Activated T-cell treated with anti-CD3 and anti-CD28 coated beads, Interleukin-2, amount 50 U/mL, for 4 hours (primary cell): Measurements from ENCODE around the gene PNLDC1. TPM values are rescaled to one million over a fixed set of nuclear protein-coding genes. Genes with fewer than 3 reads are reported as not detected.

Experiments used
- ATAC-seq, 2 donors: fragments of 200-7000 bp; cut with Tn5 transposase; one replicate each; pipeline ENCODE4 v1.10.0; 2021
- DNase-seq: peaks from one replicate; pipeline ENCODE4 v3.0.0-alpha.2; 2020
- H3K27me3 Mint-ChIP-seq: one replicate; pipeline ENCODE4 v1.8.0; 2021; ENCODE audit warnings: low read depth, mixed read lengths
- H3K36me3 Mint-ChIP-seq: one replicate; pipeline ENCODE4 v1.8.0; 2022; ENCODE audit warnings: mixed read lengths; ENCODE audit not compliant: insufficient read depth
- H3K4me1 Mint-ChIP-seq: one replicate; pipeline ENCODE4 v1.8.0; 2021; ENCODE audit warnings: low read depth, mixed read lengths
- H3K4me3 Mint-ChIP-seq: one replicate; pipeline ENCODE4 v1.8.0; 2021; ENCODE audit warnings: mild to moderate bottlenecking, moderate library complexity, mixed read lengths
- H3K9me3 Mint-ChIP-seq: one replicate; pipeline ENCODE4 v1.8.0; 2021; ENCODE audit warnings: mixed read lengths
- total RNA-seq, 3 donors: library from RNA; stranded (reverse); gene quantifications; one replicate each; pipeline ENCODE4 v1.2.1, GENCODE V29; 2021

PNLDC1 gene
- total RNA-seq, 3 donors from 2014 or later: 0.14 to 2.0 (median 0.30) TPM

- no peak for DNase-seq
- H3K36me3 Mint-ChIP-seq: peaks cover 2% of the 10 kb centered on the region
- peaks cover 16% of the 10 kb centered on the region for H3K4me1 Mint-ChIP-seq
- ATAC-seq: no peak
- no peak overlapping the region for H3K4me3 Mint-ChIP-seq
- H3K9me3 Mint-ChIP-seq: peaks cover 3% of the 10 kb centered on the region
- H3K27me3 Mint-ChIP-seq: peaks cover 3% of the 10 kb centered on the region
Measured at GRCh38 chr6:159866286-159867247, 66.5 kb downstream of the PNLDC1 start.

Other genes with a start within 250 kb of the PNLDC1 start
- 100 to 1,000 TPM; 116 to 147 (median 133) TPM for gene SOD2, start 107.0 kb upstream of the PNLDC1 start, total RNA-seq
- gene WTAP, start 72.8 kb upstream of the PNLDC1 start, total RNA-seq: 100 to 1,000 TPM; 103 to 108 (median 104) TPM
- gene ACAT2, start 38.2 kb upstream of the PNLDC1 start, total RNA-seq: 10 to 100 TPM; 37.2 to 49.0 (median 44.1) TPM
- 100 to 1,000 TPM; 623 to 691 (median 686) TPM for gene TCP1, start 10.7 kb upstream of the PNLDC1 start, total RNA-seq
- gene MRPL18, start 9.8 kb upstream of the PNLDC1 start, total RNA-seq: 100 to 1,000 TPM in 2 of 3 donors, 10 to 100 TPM in 1; 99.8 to 111 (median 101) TPM
- gene MAS1, start 90.7 kb downstream of the PNLDC1 start, total RNA-seq: not detected
- 10 to 100 TPM; 44.9 to 65.3 (median 58.2) TPM for gene IGF2R, start 168.8 kb downstream of the PNLDC1 start, total RNA-seq